Right kidney (tissue), 1 donor: ENCODE results near the gene RTTN.
"Not testable (repeated sequence)": the region's sequence is repeated elsewhere in the genome, so short reads cannot be mapped to it uniquely, and the experiment has no call there.

Source experiments
- DNase-seq: peaks from one replicate; pipeline ENCODE4 v3.0.0-alpha.2; 2016

Gene RTTN

DNA sequence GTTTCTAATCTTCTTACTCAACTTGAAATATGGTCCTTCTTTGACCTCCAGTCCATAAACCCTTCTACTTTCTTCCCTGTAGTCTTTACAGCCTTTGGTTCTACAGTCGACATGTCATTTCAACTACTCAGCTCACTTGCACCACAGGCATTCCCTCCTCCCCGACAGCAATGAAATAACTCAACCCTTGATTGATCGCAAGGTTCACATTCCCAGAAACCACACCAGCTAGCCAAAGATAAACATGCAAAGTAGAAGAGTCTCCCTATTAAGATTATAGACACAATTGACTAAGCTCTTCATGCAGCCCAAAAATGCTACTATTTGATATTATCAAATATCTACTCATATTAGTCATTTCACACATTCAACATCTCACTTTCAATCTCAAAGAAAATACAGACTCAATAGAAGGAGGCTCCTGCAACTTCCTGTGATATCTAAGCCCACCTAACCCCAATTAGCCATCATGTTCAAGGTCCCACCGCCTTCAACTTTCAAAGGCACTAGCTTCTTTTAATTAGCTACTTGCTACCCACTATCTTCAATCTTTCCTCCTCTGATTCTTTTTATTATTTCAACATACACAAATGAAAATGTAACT, 50.8 kb downstream of the RTTN start:
- DNase-seq, result no peak

DNA sequence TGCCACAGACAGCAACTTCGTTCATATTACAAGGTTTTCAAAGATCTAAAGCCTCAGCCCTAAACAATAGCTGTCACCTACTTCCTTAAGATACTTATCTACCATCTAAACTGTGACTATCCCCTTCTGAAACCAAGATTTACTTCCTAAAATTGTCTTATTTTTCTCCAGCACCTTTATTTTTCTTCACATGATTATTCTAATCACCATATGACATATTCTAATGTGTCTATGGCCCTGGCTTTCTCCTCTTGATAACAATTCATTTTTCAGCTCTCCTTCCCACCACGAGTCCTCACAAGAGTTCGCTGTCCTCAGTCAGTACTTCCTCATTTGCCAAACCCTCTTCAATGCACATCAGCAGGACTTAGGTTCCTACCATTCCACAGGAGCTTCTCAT, 53.9 kb downstream of the RTTN start:
- DNase-seq, result no peak

GRCh38 chr18:70149616-70150301, 55.7 kb downstream of the RTTN start:
- no peak for DNase-seq

GRCh38 chr18:70149156-70149555, 56.3 kb downstream of the RTTN start:
- no peak for DNase-seq

DNA sequence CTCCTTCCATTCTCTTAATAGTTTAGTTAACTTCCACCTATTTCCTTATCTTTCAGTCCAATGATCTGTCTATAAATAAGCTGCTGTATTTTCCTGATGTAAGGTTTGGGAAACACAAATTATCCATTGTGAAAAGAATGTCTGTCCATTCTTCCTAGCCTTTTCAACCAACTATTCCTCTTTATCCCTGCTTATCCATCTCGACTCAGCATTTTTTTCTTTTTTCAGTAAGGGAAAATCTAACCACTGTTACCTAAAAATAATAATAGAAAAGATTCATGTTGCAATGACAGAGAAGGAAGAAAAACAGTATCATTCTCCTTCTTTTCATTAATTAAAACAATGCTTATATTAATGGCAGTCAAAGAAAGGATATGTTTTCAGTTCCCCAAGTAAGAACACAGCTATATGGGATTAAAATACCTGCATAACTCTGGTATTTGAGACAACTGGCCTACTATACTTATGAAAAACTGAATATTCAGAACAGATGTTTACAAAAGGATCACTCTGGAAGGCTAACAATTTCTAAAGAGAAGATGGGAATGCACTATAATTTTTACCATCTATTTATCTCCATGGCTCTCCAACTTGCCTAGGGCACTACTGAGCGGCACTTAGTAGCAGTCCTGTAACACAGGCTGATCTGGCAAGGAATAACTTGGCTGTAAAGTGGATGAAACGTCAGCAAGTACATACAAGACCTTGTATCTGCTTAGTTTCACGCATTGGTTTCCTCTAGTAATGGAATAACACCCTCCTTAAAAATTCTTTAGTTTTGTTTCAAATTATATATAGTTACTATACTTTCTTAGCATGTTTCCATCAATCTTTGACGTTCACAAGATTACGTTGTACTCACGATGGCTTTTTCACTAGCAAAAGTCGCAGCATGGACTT, 57.2 kb downstream of the RTTN start:
- DNase-seq, result no peak

GRCh38 chr18:70146174-70146573, 59.3 kb downstream of the RTTN start:
- no peak for DNase-seq

- DNase-seq, result no peak
Observed at GRCh38 chr18:70142001-70142400, 63.5 kb downstream of the RTTN start.

GRCh38 chr18:70139138-70139537, 66.3 kb downstream of the RTTN start:
- no peak for DNase-seq

DNA sequence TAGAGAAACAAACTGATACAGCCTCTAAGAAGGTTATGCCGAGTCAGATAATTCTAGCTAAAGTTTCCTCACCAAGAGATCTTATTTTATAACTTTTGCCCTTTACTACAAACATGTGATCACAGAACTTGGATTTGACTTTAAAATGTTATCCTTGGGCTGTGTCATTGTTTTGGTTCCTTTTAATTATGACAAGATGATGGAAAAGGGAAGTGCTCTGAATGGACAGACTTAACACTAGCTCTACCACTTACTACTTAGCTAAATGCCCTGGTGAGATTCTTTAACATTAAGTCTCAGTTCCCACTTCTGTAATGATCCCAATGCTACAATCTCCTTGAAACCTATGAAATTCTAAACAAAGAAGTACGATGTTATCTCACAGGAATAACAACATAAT, 69.9 kb downstream of the RTTN start:
- DNase-seq, result no peak

GRCh38 chr18:70132999-70133398, 72.5 kb downstream of the RTTN start:
- no peak for DNase-seq

- no peak for DNase-seq
Observed at GRCh38 chr18:70128271-70128670, 77.2 kb downstream of the RTTN start.

DNA sequence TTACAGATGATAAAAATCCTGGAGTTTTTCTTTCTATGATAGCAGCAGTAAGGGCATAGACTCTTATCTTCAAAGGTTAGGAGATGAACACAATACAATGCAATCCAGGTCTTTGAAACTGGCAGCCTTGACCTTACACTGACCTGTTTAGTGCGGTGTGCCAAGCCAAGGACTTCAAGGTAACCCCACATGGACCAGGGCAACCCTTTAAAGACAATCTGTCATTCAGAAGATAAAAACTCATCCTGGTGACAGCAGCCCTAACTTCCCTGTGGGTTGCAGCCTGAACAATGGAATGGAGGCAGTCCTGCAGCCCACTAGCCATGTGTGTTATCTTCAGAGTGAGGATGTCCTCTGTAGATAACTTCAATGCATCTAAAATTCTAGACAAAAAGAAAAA, 78.1 kb downstream of the RTTN start:
- no peak for DNase-seq

GRCh38 chr18:70126832-70127231, 78.7 kb downstream of the RTTN start:
- DNase-seq, result no peak

DNA sequence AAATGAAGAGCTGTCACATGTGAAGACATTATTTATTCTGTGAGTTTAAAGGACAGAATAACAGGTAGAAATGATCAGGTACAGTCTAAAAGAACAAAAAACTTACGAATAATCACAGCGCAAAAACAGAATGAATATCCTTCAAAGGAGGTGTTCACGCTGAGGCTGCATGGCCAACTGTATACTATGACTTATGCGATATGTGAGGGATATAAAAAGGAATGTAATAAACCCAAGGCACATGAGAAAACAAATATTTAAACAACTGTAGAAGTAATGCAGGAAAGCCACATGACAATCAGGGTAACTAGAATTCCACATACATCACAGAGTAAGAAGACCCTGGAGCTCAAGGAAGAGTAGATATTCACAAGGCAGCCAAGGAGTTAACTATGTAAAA, 81.3 kb downstream of the RTTN start:
- no peak for DNase-seq

- no peak for DNase-seq
Observed at GRCh38 chr18:70121842-70122241, 83.6 kb downstream of the RTTN start.

DNA sequence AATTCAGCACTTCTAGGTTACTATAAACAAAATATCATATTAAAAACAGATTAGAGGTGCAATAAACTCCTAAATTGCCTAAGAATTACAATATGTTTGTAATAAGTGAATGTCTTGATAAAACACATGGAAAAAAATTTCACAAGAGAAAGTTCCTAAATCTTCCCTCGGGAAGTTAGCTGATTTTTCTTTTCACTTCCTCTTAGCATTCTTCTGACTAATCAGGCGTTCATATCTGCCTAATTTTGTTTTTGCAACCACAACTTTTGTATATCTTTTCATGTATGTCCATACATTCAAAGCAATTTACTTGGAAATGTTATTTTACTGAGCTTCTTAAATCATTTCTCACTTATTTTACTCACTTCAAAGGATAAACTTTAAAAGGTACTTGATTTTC, 88.5 kb downstream of the RTTN start:
- no peak for DNase-seq

DNA sequence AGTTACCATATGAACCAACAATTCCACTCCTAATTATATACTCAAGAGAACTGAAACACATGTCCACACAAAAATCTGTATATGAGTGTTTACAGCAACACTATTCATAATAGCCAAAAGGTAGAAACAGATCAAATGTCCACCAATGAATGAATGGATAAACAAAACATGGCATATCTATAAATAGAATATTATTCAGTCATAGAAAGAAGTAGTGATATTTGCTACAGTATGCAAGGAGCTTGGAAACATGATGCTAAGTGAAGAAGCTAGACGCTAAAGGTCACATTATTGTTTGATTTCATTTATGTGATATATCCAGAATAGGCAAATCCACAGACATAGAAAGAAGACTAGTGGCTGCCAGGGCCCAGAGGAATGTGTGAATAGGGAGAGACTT, 92.0 kb downstream of the RTTN start:
- DNase-seq, result no peak

GRCh38 chr18:70110678-70111077, 94.8 kb downstream of the RTTN start:
- DNase-seq, result no peak

DNA sequence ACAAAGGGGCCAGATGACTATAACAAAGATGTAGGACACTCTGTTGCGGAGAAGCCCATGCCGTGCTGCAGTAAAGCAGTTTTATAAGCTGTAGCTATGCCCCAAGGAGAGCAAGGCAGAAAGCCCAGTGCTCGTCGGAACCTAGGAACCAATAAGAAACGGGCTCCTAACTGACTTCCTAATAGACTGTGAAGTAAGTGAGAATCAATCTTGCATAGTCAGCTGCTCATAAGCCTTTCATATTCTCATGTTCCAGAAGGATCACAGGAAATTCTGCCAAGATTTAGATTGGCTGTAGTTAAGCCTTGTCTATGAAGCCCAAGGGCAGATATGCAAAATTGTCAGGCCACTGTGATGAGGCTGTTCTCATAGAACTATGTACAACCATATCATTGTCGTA, 98.4 kb downstream of the RTTN start:
- no peak for DNase-seq

DNA sequence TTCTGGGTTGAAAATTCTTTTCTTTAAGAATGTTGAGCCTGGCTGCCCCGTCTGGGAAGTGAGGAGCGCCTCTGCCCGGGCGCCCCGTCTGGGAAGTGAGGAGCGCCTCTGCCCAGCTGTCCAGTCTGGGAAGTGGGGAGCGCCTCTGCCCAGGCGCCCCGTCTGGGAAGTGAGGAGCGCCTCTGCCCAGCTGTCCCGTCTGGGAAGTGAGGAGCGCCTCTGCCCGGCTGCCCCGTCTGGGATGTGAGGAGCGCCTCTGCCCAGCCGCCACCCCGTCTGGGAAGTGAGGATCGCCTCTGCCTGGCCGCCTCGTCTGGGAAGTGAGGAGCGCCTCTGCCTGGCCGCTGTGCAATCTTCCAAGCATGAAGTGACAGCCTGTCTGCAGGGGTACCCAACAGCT, 102.6 kb downstream of the RTTN start:
- DNase-seq, result not testable (repeated sequence)

GRCh38 chr18:70089858-70090257, 115.6 kb downstream of the RTTN start:
- no peak for DNase-seq

- no peak for DNase-seq
Observed at GRCh38 chr18:70086085-70086484, 119.4 kb downstream of the RTTN start.

- DNase-seq, result no peak
Observed at GRCh38 chr18:70085641-70086040, 119.8 kb downstream of the RTTN start.

DNA sequence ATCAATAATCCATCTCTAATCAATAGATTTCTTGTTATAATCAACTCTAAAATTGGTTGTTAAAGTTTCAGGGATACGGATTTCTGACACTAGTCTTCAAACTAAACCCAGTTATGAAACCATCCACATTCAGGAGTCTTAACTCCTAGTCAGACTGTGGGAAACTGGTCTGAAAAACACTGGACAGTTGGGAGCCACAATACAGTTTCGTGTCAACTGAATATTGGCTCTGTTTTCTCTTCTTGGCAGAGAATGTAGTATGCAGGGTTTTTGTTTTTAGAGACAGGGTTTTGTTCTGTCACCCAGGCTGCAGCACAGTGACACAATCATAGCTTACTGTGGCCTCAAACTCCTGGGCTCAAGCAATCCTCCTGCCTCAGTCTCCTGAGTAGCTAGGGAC, 123.1 kb downstream of the RTTN start:
- no peak for DNase-seq
